OCI-M1 (cell line): Measurements from ENCODE around the gene RNASE2.
A peak's percentile ranks its signal among the peaks of the same experiment; 100 is the strongest.
"Not testable (repeated sequence)": the region's sequence is repeated elsewhere in the genome, so short reads cannot be mapped to it uniquely, and the experiment has no call there.

ENCODE experiments used
- DNase-seq: peaks from one replicate; lab custom pipeline; 2025; lab: John Stamatoyannopoulos, UW

RNASE2 gene

DNA sequence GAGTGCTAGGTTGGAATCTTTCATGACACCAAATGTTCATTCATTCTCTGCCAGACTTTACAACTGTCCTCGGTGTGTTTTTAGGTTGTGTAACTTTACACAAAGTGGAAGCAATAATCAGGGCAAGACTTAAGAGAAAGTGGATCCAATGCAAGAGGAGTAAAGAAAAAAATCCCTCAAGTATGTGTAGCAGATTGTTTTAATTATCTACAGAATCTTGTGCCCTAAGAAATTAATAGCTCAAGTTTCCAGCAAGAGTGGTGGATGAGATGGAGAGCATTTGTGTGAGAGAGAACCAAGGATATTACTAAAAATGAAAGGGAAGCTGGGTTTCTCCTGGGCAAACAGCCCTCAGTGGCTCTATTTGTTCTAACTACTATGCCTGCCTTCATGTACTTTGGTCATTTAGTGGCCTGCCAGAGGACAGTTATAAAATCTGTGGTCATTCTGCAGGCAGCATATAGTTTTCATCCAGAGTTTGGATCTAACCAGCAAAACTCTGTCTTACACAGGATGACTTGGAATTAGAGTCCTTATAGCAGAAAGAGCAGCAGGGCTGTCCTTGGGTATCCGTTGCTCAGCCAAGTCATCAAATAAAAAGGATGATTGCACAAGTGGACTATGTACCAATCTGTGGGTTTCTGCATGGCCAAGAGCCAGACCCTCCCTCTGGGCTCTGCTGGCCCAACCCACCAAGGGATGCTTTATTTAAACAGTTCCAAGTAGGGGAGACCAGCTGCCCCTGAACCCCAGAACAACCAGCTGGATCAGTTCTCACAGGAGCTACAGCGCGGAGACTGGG lies at the start of gene RNASE2:
Gene RNASE2 (plus strand): TSS at position 752 of the 802 bp plus-strand sequence. CDS start 285 bp downstream, outside the sequence.
- not testable (repeated sequence) for DNase-seq

DNA sequence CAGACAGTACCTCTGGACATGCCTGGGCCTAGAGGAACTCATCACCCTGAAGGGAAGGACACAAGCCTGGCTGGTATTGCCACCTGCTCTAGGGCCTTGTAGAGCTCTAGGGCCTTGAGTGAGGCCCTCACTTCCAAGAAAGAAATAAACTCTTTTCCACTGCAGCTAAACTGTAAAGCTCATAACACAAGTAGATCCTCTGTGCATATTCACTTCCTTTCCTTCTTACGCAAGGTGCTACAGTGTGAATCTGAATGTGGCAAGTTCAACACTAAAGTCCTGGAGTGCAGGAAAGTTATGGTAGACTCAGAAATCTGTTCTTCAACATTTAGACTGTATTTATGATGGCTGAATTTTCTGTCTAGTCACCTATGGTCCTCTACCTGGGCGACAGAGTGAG lies 49.6 kb upstream of the RNASE2 start:
- no peak for DNase-seq

DNA sequence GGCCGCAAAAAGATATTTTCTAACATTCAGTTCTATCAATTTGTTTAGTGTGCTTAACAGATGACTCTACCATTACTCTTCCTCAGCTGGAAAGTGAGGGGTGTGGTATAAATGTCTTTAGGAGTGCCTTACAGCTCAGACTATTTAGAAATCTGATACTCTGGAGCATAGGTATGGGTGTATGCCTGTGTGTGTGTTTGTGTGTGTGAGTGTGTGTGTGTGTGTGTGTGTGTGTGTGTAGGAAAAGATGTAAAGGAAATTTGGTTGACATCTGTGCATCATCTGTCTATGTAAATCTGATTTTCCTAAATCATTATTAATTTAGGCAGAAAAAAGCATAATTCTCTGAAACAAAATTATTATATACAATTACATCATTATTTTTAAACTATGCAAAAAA lies 48.1 kb upstream of the RNASE2 start:
- DNase-seq = no peak

DNA sequence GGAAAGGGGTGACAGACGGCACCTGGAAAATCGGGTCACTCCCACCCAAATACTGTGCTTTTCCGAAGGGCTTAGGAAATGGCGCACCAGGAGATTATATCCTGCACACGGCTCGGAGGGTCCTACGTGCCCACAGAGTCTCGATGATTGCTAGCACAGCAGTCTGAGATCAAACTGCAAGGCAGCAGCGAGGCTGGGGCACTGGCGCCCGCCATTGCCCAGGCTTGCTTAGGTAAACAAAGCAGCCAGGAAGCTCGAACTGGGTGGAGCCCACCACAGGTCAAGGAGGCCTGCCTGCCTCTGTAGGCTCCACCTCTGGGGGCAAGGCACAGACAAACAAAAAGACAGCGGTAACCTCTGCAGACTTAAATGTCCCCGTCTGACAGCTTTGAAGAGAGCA lies 44.5 kb upstream of the RNASE2 start:
- DNase-seq = not testable (repeated sequence)

DNA sequence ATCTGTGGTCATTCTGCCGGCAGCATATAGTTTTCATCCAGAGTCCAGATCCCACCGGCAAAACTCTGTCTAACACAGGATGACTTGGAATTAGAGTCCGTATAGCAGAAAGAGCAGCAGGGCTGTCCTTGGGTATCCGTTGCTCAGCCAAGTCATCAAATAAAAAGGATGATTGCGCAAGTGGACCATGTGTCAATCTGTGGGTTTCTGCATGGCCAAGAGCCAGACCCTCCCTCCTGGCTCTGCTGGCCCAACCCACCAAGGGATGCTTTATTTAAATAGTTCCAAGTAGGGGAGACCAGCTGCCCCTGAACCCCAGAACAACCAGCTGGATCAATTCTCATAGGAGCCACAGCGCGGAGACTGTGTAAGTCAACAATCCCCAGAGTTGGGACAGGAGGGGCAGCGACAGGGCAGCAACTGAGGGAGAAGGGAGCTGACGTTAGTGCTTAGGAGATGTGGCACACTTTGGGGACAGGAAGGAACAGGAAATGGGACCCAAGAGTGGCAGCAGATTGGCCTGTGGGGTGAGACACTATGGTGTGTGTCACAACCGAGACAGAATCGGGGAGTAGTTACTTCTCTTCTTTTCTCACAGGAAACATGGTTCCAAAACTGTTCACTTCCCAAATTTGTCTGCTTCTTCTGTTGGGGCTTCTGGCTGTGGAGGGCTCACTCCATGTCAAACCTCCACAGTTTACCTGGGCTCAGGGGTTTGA lies 36.1 kb upstream of the RNASE2 start:
- peak; percentile 61 for DNase-seq

DNA sequence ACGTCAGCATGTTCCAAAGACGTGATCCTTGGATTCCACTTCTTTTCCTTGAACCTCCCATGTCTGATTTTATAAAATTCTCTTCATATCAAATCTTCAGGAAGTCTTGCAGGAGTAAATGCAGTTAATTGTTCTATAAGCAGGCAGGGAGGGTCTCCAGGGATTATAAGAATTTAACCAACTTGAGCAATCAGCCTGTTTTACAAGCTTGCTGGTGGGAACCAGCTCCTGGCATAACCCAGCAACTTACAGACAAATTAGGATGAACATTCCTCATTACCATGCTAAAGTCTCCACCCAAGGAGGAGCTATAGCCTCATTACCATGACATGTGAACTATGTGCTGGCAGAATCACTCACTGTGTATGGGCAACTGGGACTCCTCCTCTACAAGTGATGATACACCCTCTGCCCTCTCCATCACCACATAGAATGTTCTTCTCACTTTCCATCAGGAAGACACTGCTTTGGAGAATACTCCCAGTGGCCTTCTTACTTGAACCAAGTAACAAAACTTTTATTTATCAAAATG lies 31.5 kb upstream of the RNASE2 start:
- not testable (repeated sequence) for DNase-seq

DNA sequence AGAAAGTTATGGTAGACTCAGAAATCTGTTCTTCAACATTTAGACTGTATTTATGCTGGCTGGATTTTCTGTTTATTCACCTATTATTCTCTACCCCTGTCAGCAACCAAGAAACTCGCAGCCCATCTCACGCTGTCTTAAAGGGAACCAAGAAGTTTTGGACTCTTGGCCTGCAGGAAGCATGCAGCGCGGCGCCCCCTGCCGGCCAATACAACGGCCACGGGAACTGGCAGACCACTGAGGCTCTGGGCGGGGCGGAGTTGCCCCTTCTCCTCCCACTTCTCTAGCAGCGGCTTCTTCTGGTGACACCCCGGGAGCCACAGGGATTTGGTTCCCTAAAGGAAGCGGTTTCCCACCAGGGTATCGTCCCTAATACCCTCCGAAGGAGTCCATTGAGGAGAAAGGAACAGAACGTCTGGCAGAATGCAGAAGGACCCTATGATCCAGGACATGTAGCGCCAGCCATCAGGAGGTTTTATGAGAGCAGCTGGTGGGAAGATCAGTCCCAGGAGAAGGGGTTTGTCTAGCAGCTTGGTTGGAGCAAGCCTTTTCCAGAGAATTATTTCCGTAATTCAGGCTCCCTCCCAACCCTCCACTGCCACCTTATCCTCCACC lies 21.0 kb upstream of the RNASE2 start:
- peak; percentile 28 for DNase-seq

DNA sequence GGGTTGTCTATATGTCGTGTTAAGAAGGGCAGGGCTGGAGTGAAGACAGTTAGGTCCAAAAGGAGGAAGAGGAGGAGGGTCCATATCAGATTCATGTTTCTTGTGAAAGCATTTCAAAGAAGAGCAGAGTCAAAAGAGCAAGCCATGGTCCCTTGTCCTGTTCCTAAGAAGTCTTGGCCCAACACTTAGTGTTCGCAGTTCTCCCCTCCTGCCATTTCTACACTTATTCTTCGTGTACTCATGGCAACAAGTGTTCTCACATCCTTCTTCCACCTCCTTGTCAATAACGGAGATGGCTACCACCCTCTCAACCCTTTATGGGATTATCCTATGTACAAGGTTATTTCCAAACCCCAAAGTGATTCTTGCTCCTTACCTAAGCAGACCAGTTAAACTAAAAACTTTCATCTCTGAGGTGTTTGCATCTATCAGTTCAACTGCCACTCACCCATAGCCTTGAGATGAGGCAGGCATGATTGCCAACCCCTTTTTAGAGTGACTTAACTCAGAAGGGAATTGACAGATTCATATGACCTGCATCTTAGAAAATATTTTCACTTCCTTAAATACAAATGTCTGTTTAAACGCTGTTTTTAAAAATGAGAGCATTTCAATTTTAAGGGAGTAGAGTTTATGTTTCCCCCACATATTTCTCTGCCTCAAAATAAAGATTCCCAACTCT lies 19.8 kb upstream of the RNASE2 start:
- no peak for DNase-seq

DNA sequence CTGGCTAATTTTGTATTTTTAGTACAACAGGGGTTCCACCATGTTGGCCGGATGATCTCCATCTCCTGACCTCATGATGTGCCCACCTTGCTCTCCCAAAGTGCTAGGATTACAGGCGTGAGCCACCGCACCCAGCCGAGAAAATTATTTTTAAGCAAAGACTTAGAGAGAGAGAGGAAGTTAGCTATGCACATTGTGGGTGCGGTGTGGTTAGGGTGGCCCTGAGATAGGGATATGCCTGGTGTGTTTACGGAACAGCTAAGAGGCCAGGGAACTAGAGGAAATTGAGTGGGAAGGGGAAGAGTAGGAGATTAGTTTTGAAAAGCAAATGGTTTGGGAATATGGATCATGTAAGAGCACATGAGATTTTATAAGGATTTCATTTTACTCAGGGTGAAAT lies 10.1 kb upstream of the RNASE2 start:
- peak; percentile 72 for DNase-seq

DNA sequence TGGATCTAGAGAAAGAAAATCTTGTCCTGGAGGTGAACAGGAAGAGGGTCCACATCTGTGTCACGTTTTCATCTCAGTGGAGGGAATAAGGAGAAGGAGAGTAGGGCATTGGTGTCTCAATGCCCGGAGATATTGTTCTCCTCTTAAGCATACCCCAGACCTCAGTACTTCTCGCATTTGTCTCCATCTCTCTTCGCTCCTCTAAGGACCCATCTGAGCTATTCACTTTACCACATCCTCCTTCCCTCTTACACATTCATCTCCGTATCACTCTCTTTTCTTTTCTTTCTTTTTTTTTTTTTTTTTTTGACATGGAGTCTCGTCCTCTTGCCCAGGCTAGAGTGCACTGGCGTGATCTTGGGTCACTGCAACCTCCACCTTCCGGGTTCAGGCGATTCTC lies 8.6 kb upstream of the RNASE2 start:
- not testable (repeated sequence) for DNase-seq

DNA sequence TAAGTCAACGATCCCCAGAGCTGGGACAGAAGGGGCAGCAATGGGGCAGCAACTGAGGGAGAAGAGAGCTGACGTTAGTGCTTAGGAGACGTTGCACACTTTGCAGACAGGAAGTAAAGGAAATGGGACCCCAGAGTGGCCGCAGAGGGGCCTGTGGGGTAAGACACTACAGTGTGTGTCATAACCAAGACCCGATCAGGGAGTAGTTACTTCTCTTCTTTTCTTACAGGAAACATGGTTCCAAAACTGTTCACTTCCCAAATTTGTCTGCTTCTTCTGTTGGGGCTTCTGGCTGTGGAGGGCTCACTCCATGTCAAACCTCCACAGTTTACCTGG lies 219 bp downstream of the RNASE2 start:
- not testable (repeated sequence) for DNase-seq

DNA sequence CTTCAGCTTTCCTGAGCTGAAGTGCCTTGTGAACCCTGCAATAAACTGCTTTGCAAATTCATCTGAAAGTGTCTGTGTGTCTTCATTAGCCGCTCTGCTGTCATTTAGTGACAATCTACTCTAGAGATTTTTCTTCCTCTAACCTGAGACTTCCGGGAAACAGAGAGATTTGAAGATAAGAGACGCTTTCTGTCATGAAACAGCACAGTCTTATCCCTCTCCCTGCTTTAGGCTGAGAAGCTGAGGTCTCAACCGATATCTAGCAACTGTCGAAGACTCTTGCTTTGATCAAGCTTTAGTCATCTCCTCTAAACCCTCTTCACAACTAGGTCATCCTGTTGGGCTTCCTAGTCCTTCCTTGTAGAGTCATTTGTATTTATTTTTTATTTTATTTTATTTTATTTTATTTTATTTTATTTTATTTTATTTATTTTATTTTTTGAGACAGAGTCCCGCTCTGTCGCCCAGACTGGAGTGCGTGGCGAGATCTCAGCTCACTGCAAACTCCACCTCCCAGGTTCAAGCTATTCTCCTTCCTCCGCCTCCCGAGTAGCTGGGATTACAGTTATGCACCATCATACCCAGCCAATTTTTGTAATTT lies 1.2 kb downstream of the RNASE2 start:
- no peak for DNase-seq

DNA sequence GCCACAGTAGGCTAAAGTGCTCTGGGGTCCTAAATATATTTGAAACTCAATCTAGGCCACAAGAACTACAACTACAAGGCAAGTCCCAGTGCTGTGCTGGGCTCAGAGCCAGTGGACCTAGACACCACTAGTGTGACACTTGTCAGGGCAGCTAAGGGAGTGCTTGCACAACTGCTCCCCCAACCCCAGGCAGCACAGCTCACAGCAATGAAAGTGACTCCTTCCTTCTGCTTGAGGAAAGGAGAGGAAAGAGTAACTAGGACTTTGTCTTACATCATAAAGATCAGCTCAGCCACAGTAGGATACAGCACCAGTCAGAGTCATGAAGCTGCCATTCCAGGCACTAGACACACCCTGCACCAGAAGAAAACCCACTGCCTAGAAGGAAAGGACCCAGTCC lies 3.7 kb downstream of the RNASE2 start:
- DNase-seq = not testable (repeated sequence)

DNA sequence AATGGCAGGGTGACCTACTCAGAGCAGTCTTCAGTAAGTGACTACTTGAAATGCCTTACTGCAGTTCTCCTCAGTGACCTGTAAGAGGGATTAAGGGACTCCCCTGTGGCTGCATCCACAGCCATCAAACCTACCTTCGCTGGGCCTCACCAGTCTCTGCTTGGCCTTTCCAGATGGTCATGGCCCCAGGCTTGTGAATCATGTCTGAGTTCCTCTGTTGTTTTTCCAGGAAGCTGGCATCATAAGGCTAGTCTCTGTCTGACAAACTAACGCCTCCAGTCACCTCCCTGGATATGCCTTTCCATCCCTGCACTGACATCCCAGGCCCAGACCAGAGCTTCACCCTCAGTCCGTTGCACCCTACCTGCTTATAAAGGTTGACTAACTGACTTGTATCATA lies 14.0 kb downstream of the RNASE2 start:
- no peak for DNase-seq

DNA sequence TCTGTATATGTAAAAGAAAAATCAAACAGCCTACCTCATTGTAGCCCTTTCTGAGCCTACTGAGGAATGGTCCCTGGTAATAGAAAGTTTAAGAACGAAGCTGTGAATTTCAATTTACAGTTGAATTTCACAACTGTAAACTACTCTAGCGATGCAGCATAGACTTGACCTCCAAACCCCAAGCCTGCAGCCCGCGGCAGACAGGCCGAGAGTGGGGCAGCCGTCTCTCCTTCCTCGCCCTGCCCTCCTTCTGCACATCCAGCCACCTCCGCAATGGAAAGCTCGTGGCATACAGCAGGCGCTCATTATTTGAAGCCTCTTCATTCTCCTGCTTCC lies 15.3 kb downstream of the RNASE2 start:
- DNase-seq = no peak

DNA sequence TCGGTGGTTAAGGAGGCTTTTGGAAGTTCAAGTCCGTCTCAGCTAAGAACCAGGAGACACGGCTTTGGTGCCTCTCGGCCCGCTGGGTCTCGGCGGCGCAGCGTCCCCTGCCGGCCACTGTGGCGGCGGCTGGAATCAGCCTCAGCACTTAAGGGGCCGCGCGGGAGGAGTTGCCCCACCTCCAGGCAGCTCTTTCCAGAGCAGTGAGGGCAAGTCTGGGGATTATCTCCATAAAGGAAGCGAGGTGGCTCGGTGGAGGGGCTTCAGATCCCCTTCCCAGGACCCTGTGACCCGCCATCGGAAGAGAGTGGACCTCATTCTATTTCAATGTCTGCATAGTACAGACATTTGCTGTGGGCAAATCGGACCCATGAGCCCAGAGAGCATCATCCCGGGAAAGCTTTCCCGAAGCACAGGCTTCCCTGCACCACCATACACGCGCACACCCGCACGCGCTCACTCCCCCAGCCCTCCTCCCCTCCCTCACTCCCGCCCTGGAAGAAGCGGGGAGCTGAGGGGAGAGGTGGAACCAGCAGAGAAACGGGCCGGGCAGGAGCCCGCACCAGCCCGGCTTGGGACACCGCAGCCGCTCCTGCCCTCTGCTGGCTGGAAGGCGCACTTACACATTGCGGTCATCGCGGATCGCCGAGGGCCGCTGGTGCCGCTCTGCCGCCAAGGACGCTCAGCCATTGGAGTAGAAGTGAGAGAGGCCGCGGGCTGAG lies 15.9 kb downstream of the RNASE2 start:
- peak; percentile 91 for DNase-seq

DNA sequence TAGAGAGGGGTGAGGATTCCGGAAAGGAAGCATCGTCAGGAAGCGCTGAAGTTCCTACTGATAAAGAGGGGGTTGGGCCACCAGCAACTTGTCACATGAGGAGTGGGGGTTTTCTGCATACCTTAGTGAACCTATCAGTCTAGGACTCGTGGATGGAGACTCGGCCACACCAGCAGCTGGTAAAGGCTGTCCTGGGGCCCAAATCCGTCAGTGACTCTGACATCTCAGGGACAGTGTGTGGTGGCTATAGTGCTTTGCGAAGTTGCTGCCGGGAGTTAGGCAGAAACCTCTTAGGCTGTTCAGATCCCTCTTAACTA lies 16.4 kb downstream of the RNASE2 start:
- DNase-seq = no peak

DNA sequence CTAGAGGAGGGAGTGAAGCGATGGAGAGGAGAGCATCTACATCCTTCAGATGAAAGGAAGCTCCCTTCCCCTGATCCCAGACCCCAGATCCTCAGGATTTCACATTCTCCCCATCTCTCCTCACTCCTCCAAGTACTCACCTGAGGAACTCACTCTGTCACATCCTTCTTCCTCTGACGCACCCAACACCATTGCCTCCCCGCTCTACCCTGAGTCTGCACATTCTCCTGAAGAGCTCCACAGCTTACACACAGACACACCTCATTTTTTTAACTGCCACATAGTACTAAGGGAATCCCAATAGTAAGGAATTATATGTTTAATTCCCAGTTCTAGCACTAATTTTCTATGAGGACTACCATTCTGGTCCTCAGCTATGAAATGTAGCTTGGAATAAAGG lies 18.2 kb downstream of the RNASE2 start:
- DNase-seq = no peak

DNA sequence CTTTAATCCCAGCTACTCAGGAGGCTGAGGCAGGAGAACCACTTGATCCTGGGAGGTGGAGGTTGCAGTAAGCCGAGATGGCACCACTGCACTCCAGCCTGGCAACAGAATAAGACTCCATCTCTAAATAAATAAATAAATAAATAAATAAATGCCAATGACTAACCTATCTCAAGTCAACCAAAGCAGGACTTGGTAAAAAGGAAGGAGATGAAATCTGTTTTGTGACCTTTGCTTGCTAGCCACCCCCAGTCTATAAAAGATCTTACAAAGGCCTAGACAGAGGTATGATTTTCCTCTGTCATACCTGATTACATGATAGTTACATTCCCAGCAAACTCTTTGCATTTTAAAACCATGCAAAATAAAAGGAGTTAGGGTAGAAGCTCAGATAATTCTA lies 21.0 kb downstream of the RNASE2 start:
- no peak for DNase-seq

DNA sequence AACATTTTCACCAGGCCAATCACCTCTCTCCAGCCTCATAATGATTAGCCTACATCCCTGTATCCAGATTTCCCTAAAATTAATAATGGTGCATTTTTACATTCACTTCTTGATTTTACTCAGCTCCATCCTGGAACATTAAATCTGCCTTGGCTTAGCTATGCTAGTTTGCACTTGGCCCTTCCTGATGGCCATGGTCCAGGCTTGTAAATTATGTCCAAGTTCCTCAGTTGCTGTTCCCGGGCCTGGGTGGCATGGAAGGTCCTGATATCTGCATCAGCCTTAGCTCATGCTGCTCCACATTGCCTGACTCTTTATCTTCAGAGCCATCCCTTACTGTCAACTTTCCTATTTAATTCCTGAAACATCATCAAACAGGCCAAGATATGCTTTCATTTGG lies 23.4 kb downstream of the RNASE2 start:
- no peak for DNase-seq

DNA sequence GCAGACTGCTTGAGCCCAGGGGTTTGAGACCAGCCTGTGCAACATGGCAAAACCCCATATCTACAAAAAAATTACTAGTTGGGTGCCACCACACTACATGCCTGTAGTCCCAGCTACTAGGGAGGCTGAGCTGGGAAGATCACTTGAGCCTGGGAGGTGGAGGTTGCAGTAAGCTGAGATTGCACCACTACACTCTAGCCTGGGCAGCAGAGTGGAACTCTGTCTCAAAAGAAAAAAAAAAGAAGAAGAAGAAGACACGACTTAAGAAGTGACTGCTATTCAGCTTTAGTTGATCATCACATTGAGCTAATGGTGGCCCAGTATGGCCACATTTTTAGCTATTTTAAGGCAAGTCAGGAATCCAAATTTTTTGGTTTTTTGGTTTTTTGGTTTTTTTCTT lies 25.6 kb downstream of the RNASE2 start:
- DNase-seq = no peak
